HG02885 (cell line): ENCODE data around the gene ADAM19.
"Not testable (repeated sequence)": the region's sequence is repeated elsewhere in the genome, so short reads cannot be mapped to it uniquely, and the experiment has no call there.

ENCODE experiments used
- ATAC-seq: cut with Tn5 transposase; IDR thresholded peaks from one replicate; pipeline ENCODE4 v1.9.1; 2021; ENCODE audit warnings: mild to moderate bottlenecking; ENCODE audit not compliant: unreplicated experiment, poor library complexity

The ADAM19 gene

GRCh38 chr5:157497875-157498611 lies 77.5 kb downstream of the ADAM19 start:
- ATAC-seq: no peak

GRCh38 chr5:157496864-157497263 lies 78.7 kb downstream of the ADAM19 start:
- no peak for ATAC-seq

GRCh38 chr5:157494178-157494832 lies 81.3 kb downstream of the ADAM19 start:
- ATAC-seq: peak; percentile 55

- no peak for ATAC-seq
Observed at GRCh38 chr5:157492886-157493285, 82.7 kb downstream of the ADAM19 start.

- ATAC-seq: no peak
Observed at GRCh38 chr5:157491471-157491995, 84.0 kb downstream of the ADAM19 start.

GRCh38 chr5:157487358-157487757 lies 88.2 kb downstream of the ADAM19 start:
- peak; percentile 64 for ATAC-seq

GRCh38 chr5:157486861-157487260 lies 88.7 kb downstream of the ADAM19 start:
- peak; percentile 48 for ATAC-seq

- ATAC-seq: peak; percentile 47
Observed at GRCh38 chr5:157486221-157486681, 89.3 kb downstream of the ADAM19 start.

GRCh38 chr5:157485811-157486210 lies 89.8 kb downstream of the ADAM19 start:
- ATAC-seq: peak; percentile 34

GRCh38 chr5:157485340-157485739 lies 90.2 kb downstream of the ADAM19 start:
- ATAC-seq: no peak

- no peak for ATAC-seq
Observed at GRCh38 chr5:157484768-157485167, 90.8 kb downstream of the ADAM19 start.

- not testable (repeated sequence) for ATAC-seq
Observed at GRCh38 chr5:157482702-157483101, 92.9 kb downstream of the ADAM19 start.

GRCh38 chr5:157481666-157482065 lies 93.9 kb downstream of the ADAM19 start:
- no peak for ATAC-seq

- no peak for ATAC-seq
Observed at GRCh38 chr5:157481265-157481664, 94.3 kb downstream of the ADAM19 start.

GRCh38 chr5:157479612-157480510 lies 95.7 kb downstream of the ADAM19 start:
- no peak for ATAC-seq

- no peak for ATAC-seq
Observed at GRCh38 chr5:157479166-157479565, 96.4 kb downstream of the ADAM19 start.

GRCh38 chr5:157478726-157479125 lies 96.8 kb downstream of the ADAM19 start:
- ATAC-seq: no peak

- no peak for ATAC-seq
Observed at GRCh38 chr5:157477814-157478494, 97.6 kb downstream of the ADAM19 start.

- peak; percentile 49 for ATAC-seq
Observed at GRCh38 chr5:157476702-157477408, 98.7 kb downstream of the ADAM19 start.
